ENCODE results near the gene IKZF3. TPM values are rescaled to one million over a fixed set of nuclear protein-coding genes. Genes with fewer than 3 reads are reported as not detected.

Gene IKZF3
- total RNA-seq, 4 donors from 2014 or later, result 1.8 to 2.8 (median 2.6) TPM

DNA sequence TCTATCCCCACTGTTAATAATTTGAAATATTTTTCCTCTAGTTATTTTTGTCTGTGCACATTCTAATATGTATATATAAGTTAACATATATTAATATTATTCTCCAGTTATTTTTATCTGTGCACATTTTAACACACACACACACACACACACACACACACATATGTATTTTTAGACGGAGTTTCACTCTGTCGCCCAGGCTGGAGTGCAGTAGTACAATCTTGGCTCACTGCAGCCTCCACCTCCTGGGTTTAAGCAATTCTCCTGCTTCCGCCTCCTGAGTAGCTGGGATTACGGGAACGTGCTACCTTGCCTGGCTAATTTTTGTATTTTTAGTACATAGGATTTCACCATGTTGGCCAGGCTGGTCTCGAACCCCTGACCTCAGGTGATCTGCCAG is 146.5 kb downstream of the IKZF3 start:
- Histone ChIP-seq H3K4me3 (replicated peaks in 1 of 3) (no peak overlapping the region), H3K9me3 (no peaks in the 10 kb centered on the region), H3K27ac (no peak overlapping the region), H3K27me3 (no peaks in the 10 kb centered on the region), H3K4me1 (peaks cover 3 to 13% of the 10 kb centered on the region in 2 donors), H3K36me3 (peaks cover 28 to 40% of the 10 kb centered on the region in 2 donors)
- no peak for TF ChIP-seq POLR2A (IDR thresholded peaks at IDR 0.05)
- TF ChIP-seq, protein P1, sequence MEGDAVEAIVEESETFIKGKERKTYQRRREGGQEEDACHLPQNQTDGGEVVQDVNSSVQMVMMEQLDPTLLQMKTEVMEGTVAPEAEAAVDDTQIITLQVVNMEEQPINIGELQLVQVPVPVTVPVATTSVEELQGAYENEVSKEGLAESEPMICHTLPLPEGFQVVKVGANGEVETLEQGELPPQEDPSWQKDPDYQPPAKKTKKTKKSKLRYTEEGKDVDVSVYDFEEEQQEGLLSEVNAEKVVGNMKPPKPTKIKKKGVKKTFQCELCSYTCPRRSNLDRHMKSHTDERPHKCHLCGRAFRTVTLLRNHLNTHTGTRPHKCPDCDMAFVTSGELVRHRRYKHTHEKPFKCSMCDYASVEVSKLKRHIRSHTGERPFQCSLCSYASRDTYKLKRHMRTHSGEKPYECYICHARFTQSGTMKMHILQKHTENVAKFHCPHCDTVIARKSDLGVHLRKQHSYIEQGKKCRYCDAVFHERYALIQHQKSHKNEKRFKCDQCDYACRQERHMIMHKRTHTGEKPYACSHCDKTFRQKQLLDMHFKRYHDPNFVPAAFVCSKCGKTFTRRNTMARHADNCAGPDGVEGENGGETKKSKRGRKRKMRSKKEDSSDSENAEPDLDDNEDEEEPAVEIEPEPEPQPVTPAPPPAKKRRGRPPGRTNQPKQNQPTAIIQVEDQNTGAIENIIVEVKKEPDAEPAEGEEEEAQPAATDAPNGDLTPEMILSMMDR (IDR thresholded peaks at IDR 0.05), result no peak
- 82 to 89% methylated on average over 6 of the region's 6 CpGs for WGBS, 2 donors
- intact Hi-C loops (cut with DNase I), result no loop called here
- no peak for DNase-seq

DNA sequence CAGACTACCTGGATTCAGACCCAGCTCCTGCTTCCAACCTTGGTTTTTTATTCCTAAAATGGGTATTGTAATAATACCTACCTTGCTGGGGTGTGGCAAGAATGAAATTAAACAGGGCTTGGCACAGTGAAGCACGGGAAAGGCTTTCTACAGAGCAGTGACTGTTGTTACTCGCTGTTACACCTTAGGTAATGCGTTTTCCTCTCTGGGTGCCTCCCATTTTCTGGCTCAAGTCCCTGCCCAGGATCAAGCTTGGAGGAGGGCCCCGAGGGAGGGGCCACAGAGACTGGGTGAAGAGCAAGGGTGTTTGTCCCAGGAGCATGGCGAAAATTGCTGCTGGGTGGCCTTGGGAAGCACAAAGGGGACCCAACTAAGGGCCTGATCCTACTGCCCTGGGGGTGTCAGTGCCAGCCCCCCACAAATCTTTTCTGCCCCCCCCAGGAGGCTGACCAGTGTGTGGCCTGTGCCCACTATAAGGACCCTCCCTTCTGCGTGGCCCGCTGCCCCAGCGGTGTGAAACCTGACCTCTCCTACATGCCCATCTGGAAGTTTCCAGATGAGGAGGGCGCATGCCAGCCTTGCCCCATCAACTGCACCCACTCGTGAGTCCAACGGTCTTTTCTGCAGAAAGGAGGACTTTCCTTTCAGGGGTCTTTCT is 147.1 kb downstream of the IKZF3 start:
- peaks cover 33 to 44% of the 10 kb centered on the region in 2 donors for H3K36me3 ChIP-seq
- H3K27ac ChIP-seq, result peak overlapping the region; percentile 36 to 63 (median 58)
- H3K4me1 ChIP-seq, result peaks cover 3 to 13% of the 10 kb centered on the region in 2 donors
- DNase-seq, result peak in 1 of 2 donors; percentile 44
- WGBS, 2 donors, result 84 to 90% methylated on average over 9 to 11 of the region's 11 CpGs
- no peak for TF ChIP-seq POLR2A (IDR thresholded peaks at IDR 0.05)
- TF ChIP-seq, protein P1 (IDR thresholded peaks at IDR 0.05), result no peak
- H3K9me3 ChIP-seq, result no peaks in the 10 kb centered on the region
- H3K27me3 ChIP-seq, result no peaks in the 10 kb centered on the region
- intact Hi-C loops (cut with DNase I), result no loop called here
- H3K4me3 ChIP-seq (replicated peaks in 1 of 3), result no peak overlapping the region

DNA sequence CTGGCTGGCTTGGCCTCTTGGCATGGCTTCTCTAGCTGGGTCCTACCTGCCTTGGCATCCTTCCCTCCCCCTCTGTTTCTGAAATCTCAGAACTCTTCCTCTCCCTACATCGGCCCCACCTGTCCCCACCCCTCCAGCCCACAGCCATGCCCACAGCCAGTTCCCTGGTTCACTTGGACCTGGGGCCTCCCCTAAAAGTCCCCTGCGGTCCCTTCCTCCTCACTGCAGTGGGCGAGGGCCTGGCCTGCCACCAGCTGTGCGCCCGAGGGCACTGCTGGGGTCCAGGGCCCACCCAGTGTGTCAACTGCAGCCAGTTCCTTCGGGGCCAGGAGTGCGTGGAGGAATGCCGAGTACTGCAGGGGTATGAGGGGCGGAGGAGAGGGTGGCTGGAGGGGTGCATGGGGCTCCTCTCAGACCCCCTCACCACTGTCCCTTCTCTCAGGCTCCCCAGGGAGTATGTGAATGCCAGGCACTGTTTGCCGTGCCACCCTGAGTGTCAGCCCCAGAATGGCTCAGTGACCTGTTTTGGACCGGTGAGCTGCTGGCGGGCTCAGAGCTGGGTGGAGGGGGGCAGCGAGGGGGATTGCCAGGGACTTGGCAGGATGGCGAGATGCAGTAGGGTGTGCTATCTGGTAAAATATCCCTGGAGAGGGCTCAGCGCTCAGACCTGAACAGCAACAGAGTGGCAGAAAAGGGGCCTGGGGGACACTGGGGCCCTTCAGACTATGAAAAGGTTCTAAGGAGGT is 147.9 kb downstream of the IKZF3 start:
- TF ChIP-seq, protein P1 (IDR thresholded peaks at IDR 0.05), result no peak
- no peak for TF ChIP-seq POLR2A (IDR thresholded peaks at IDR 0.05)
- H3K4me3 ChIP-seq (replicated peaks in 1 of 3), result no peak overlapping the region
- 77 to 81% methylated on average over 14 to 15 of the region's 15 CpGs for WGBS, 2 donors
- no peaks in the 10 kb centered on the region for H3K9me3 ChIP-seq
- no peaks in the 10 kb centered on the region for H3K27me3 ChIP-seq
- intact Hi-C loops (cut with DNase I), result no loop called here
- H3K4me1 ChIP-seq, result peaks cover 7 to 13% of the 10 kb centered on the region in 2 donors
- DNase-seq, result peak; percentile 63 to 81
- peak overlapping the region; percentile 39 to 63 (median 58) for H3K27ac ChIP-seq
- H3K36me3 ChIP-seq, result peaks cover 38 to 48% of the 10 kb centered on the region in 2 donors

DNA sequence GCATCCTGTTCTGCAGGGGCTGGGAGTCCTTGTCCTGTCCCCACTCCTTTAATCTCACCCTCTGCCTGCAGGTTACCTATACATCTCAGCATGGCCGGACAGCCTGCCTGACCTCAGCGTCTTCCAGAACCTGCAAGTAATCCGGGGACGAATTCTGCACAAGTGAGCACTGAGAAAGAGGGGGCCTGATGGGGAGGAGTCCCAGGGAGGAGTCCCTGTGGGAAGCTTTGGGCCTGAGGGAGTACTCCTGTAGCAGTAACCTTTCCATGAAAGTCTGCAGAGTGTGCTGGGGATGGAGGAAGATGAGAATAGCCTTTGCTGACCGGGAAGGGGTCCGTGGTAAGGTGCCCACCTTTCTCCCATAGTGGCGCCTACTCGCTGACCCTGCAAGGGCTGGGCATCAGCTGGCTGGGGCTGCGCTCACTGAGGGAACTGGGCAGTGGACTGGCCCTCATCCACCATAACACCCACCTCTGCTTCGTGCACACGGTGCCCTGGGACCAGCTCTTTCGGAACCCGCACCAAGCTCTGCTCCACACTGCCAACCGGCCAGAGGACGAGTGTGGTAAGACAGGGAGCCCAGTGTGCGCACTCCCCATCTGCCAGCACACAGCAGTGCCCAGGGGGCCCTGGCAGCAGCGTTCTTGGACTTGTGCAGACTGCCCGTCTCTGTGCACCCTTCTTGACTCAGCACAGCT is 148.6 kb downstream of the IKZF3 start:
- Histone ChIP-seq H3K9me3 (no peaks in the 10 kb centered on the region), H3K27ac (peak overlapping the region in 2 of 3 donors; percentile 58 to 63), H3K4me1 (peaks cover 7 to 13% of the 10 kb centered on the region in 2 donors), H3K27me3 (no peaks in the 10 kb centered on the region), H3K36me3 (peaks cover 38 to 48% of the 10 kb centered on the region in 2 donors), H3K4me3 (replicated peaks in 1 of 3) (no peak overlapping the region)
- DNase-seq, result no peak
- intact Hi-C loops (cut with DNase I), result no loop called here
- no peak for TF ChIP-seq POLR2A (IDR thresholded peaks at IDR 0.05)
- TF ChIP-seq, protein P1 (IDR thresholded peaks at IDR 0.05), result no peak
- 86 to 96% methylated on average over 12 to 18 of the region's 18 CpGs for WGBS, 2 donors

All from thyroid gland (tissue), 4 donors.